DMS153 (cell line): ENCODE data around the gene RIOK3.
"Not testable (repeated sequence)": the region's sequence is repeated elsewhere in the genome, so short reads cannot be mapped to it uniquely, and the experiment has no call there.

Source experiments
- DNase-seq: peaks from one replicate; lab custom pipeline; 2025; lab: John Stamatoyannopoulos, UW

Gene RIOK3

GRCh38 chr18:23452728-23453679, at the start of gene RIOK3:
Gene RIOK3 (plus strand): TSS chr18:23453287. CDS start chr18:23453440, 153 bp downstream.
- peak; percentile 96 for DNase-seq

GRCh38 chr18:23403310-23403709, 49.8 kb upstream of the RIOK3 start:
- no peak for DNase-seq

DNA sequence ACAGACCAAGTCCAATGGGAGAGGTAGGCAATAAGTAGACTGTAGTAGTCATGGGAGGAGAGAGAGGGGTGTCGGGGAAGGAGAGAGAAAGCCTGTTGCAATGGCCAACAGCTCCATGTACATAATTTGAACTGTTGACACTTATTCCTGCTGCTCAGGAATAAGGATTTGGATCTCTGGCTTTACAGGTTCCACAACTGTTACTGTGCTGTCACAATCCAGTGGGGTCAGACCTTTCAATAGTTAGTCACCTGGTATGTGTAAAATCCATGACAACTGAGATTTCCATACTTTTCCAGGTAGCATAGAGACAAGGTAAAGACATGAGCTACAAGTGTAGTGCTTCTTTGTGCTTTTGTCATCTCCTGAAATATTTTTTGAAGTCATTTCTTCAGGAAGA, 47.5 kb upstream of the RIOK3 start:
- no peak for DNase-seq

GRCh38 chr18:23406271-23406787, 46.8 kb upstream of the RIOK3 start:
- no peak for DNase-seq

DNA sequence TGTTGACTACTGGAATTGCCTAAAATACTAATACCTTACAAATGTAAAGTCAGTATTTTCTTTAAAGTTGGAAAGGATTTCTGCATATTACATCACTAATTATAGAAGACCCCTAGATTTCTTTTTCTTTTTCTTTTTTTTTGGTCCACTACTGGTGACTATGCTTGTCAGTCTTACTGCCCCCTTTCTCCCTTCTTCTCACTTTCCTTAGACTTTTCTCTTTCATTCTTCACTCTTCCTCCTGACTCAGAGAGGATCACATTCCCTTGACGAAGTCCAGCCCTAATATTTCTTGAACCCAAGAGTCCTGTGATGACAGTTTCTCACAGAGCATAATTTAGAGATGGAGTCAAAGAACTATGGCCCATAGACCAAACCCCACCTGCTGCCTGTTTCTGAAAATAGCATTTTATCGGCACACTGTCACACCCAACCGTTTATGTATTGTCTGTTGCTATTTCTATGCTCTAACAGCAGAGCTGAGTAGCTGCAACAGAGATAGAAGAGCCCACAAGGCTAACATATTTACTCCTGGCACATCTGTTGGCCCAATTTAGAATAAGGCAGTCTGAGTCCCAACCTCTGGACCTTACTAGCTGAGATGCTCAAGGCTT, 40.6 kb upstream of the RIOK3 start:
- DNase-seq: no peak

DNA sequence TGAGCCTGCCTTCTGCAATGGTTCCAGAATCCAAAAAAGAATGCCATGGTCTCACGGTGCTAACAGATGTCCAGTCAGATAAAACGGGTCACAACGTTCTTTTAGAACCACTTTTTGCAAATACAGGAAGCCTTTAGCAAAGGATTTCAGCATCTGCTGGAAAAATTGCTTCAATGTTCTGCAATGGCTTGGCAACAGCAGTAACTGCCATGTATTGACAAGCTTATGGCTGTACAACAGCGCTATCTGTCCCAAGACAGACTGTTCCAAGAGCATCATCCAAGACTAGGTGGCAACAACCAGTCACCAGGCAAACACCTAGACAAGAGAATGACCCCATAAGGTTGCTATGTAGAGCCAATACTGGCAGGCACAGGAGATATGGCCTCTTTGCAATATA, 37.6 kb upstream of the RIOK3 start:
- DNase-seq: no peak

GRCh38 chr18:23416298-23416697, 36.8 kb upstream of the RIOK3 start:
- DNase-seq: no peak

- no peak for DNase-seq
Measured at GRCh38 chr18:23421277-23421676, 31.8 kb upstream of the RIOK3 start.

DNA sequence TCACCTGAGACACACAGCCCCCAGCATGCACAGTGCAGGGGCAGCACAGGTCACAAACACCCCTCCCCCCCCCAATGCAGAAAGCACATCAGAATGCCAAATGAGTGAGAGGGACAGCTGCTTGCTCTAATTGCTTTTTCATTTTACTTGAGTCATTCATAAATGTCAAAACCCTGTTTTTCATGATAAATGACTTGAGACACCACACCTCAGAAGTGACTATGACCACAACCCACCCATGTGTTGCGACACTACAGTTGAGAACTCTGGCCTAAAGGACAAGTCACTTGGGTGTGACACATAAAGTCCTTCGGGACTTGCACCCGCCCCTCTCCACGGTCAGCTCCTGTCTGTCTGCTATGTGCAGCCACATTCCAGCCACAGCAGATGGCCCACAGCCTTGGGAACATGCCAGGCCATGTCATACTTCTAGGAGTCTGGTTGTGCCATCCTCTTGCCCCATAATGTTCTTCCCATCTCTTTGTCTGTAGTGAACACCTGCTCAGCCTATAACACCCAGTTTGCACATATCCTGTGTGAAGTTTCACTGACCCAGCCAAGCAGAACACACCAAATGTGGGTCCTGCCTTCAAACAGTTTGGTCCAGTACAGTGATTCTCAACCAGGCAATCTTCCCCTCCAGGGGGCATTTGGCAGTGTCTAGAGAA, 30.2 kb upstream of the RIOK3 start:
- DNase-seq: no peak

DNA sequence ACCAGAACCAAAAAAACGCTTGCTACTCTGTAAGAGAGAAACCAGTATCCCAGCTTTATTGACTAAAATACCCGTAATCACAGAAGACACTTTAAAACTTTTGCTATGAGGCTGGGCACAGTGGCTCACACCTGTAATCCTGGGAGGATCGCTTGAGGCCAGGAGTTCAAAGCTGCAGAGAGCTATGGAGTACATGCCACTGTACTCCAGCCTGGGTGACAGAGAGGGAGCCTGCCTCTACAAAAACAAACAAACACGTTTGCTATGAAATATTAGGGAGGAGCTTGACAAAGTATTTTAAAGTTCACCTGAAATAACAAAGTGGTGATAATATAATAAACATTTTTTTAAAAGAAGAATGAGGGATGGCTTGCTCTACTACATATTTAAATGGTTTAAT, 28.5 kb upstream of the RIOK3 start:
- DNase-seq: no peak

- no peak for DNase-seq
Measured at GRCh38 chr18:23428821-23429220, 24.3 kb upstream of the RIOK3 start.

- DNase-seq: not testable (repeated sequence)
Measured at GRCh38 chr18:23429538-23429937, 23.5 kb upstream of the RIOK3 start.

GRCh38 chr18:23433360-23433759, 19.7 kb upstream of the RIOK3 start:
- no peak for DNase-seq

DNA sequence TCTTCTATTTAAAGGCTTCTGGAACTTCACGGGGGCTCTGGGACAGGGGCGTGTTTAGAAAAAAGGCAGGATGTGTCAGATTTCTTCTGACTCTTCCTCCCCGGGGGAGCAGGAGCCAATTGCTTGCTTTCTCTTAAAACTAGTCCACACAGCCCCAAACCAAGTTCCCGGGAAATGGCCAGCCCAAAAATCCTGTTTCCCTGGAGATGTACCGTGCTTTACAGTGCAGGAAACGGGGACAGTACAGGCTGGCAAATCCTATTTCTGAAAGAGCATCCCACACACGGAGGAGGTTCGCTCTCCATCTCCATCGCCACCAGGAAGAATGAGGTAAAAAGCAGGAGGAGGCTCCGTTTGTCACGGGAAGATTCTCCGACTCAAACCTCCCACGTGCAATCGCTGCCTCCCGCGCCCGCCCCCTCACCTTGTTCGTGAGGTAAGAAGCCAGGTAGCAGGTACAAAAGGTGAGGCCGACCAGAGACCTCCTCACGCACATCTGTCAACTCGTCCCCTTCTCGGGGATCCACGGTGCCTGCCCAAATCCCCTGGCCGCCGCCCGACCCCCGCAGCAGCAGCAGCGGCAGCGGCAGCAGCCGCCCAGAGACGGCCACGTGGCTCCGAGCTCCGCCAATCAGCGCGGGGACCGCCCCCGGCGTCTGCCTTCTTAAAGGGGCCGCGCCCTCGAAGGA, 15.6 kb upstream of the RIOK3 start:
- peak; percentile 15 for DNase-seq

DNA sequence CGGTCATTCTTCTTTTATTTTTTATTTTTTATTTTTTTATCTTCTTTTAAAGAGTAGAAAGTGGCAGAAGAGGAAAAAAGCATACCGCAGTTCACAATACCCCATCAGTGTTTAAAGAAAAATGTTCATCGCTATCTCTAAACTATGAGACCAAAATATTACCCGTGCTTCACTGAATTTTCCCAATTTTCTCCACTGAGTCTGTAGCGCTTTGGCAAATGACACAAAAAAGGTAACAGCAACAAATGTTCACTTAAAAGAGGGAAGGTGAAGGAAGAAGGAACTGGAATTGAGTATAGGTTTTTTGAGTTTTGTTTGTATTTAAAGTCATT, 15.1 kb upstream of the RIOK3 start:
- DNase-seq: no peak

DNA sequence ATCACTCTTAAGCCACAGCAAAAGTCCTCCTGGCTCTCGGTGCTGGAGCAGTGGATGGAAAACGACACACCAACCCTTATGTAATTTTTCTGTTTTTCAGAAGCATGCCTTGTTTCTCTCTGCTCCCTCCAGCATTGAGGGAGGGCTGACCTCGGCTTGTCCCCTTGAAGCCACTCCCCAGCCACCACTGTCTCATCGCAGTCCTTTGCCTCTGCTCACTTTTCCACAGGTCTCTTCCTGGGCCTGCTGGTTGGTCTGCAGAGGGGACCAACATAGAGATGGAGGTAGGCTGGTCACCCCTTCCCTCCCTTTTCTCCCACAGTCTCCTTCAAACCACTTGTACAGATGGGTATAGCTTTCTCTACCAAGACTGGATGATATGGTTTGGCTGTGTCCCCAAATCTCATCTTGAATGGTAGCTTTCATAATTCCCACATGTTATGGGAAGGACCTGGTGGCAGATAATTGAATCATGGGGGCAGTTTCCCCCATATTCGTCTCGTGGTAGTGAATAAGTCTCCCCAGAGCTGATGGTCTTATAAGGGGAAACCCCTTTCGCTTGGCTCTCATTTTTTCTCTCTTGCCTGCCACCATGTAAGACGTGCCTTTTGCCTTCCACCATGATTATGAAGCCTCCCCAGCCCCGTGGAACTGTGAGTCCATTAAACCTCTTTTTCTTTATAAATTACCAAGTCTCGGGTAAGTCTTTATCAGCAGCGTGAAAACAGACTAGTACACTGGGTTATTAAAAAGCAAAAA, 14.3 kb upstream of the RIOK3 start:
- DNase-seq: no peak

DNA sequence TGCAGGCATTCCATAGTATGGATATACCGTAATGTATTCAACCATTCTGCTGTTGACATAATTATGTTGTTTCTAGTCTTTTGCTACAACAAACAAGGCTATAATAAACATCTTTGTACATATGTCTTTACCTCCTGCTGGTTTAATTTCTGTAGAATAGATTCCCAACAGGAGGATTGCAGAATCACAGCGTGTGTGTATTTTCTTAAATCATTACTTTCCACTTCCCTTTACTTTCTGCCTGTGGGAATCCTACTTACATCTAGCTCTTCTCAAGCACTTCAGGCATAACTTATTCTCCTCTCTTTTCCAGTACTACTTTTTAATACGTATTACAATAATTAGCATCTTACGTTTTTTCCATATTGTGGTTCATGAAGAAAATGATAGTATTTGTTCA, 13.0 kb upstream of the RIOK3 start:
- no peak for DNase-seq

- no peak for DNase-seq
Measured at GRCh38 chr18:23442958-23443357, 10.1 kb upstream of the RIOK3 start.

- no peak for DNase-seq
Measured at GRCh38 chr18:23448291-23448690, 4.8 kb upstream of the RIOK3 start.

GRCh38 chr18:23450022-23450421, 3.1 kb upstream of the RIOK3 start:
- DNase-seq: no peak

DNA sequence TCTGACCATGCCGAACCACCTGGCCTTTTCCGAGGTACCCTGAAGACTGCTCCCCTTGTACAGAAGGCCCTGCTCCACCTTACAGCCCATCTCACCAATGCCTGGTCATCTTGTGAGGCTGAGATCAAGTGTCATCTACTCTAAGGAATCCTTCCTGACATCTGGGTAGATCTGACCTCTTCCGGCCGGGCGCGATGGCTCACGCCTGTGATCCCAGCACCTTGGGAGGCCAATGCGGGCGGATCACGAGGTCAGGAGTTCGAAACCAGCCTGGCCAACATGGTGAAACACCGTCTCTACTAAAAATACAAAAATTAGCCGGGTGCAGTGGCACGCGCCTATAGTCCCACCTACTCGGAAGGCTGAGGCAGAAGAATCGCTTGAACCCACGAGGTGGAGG, 2.1 kb upstream of the RIOK3 start:
- DNase-seq: no peak
